Stimulated activated naive CD8-positive, alpha-beta T cell treated with anti-CD3 and anti-CD28 coated beads, Interleukin-15, amount 100 ng/mL, for 72 hours (primary cell): ENCODE data around the gene EEF1A2.
A peak's percentile ranks its signal among the peaks of the same experiment; 100 is the strongest.
"Not testable (repeated sequence)": the region's sequence is repeated elsewhere in the genome, so short reads cannot be mapped to it uniquely, and the experiment has no call there.

Experiments
- ATAC-seq: fragments of 150-1000 bp; cut with Tn5 transposase; 2 replicates; pipeline ENCODE4 v1.10.0; 2021; ENCODE audit warnings: mild to moderate bottlenecking, moderate library complexity
- DNase-seq, 2 donors: peaks; one replicate each; pipeline ENCODE4 v3.0.0; 2021 to 2022
- H3K27ac Mint-ChIP-seq, 2 donors: one replicate each; pipeline ENCODE4 v1.8.0; 2022; ENCODE audit warnings: mild to moderate bottlenecking in 2 of 2, mixed read lengths in 2 of 2, moderate library complexity in 2 of 2
- H3K27me3 Mint-ChIP-seq: one replicate; pipeline ENCODE4 v1.8.0; 2022; ENCODE audit warnings: mixed read lengths
- H3K4me1 Mint-ChIP-seq: one replicate; pipeline ENCODE4 v1.8.0; 2022; ENCODE audit warnings: mild to moderate bottlenecking, mixed read lengths
- H3K4me3 Mint-ChIP-seq, 2 donors: one replicate each; pipeline ENCODE4 v1.8.0; 2022; ENCODE audit warnings: mild to moderate bottlenecking in 2 of 2, mixed read lengths in 2 of 2, moderate library complexity in 1 of 2
- H3K9me3 Mint-ChIP-seq, 2 donors: one replicate each; pipeline ENCODE4 v1.8.0; 2022; ENCODE audit warnings: mixed read lengths in 2 of 2

EEF1A2 gene

DNA sequence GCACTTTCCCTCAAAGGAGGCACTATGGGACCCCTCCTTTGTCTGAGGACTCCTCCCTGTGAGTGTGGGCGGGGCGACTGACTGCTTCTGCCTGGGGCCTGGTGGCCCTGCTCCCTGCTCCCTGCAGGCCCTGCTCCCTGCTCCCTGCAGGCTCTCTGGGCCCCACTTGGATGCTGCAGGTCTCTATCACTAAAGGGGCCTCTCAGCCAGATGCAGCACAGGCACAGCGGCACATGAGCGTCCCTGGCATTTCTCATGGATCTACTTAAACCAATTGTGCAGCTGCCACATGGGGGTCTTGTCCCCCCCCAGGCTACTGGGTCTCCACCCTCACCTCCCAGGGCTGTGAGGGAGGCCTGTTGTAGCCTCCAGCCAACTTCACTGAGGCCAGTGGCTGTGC, 7.8 kb downstream of the EEF1A2 start:
- Mint-ChIP-seq H3K4me1 (peaks cover 2% of the 10 kb centered on the region), H3K9me3 (peaks cover 11 to 13% of the 10 kb centered on the region in 2 donors), H3K27me3 (peaks cover 58% of the 10 kb centered on the region), H3K27ac (no peak overlapping the region), H3K4me3 (no peak overlapping the region)
- ATAC-seq (no peak), DNase-seq (no peak)

DNA sequence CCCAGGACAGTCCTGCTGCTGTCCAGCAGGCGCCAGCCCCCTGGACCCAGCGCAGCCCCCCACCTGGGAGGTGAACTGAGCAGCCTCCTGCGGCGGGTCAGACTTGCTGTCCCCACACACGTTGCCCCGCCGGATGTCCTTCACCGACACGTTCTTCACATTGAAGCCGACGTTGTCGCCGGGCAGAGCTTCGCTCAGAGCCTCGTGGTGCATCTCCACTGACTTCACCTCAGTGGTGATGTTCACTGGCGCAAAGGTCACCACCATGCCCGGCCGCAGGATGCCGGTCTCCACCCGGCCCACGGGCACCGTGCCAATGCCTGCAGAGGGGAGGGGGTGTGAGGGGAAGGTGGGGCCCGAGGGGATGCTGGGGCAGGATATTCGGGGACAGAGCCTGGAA, 8.5 kb downstream of the EEF1A2 start:
- H3K27ac Mint-ChIP-seq = no peak overlapping the region
- H3K9me3 Mint-ChIP-seq = peaks cover 11 to 13% of the 10 kb centered on the region in 2 donors
- no peak for ATAC-seq
- no peaks in the 10 kb centered on the region for H3K4me1 Mint-ChIP-seq
- H3K27me3 Mint-ChIP-seq = peaks cover 58% of the 10 kb centered on the region
- H3K4me3 Mint-ChIP-seq = no peak overlapping the region
- no peak for DNase-seq

DNA sequence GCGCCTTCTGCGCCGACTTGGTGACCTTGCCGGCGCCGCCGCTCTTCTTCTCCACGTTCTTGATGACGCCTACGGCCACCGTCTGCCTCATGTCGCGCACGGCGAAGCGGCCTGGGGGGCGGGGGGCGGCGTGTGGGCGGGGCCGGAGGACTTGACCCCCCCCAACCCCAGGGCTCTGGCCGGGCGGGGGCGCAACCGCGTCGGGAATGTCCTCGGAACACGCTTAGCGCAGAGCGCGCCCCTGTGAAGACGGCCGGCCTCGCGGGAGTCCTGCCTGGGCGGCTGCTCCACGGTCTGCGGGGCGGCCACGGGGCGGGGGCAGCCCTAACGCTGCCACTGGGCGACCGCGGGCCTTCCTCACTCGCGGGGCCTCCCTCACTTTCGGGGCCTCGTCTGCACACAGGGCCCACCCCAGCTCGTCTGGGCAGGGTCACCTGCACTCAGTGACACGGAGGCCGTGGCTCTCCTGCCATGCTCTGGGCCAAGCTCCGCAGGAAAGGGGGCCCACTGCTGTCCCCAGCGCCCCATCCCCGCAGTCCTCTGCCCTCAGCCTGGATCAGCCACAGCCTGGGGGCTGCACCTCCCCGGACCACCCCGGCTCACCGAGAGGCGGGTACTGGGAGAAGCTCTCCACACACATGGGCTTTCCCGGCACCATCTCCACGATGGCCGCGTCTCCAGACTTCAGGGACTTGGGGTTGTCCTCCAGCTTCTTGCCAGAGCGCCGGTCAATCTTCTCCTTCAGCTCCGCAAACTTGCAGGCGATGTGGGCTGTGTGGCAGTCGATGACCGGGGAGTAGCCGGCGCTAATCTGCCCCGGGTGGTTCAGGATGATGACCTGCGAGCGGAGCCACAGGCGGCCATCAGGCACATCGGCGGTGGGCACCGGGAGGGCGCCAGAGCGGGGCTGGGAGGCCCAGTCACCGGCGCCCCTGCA, 10.3 kb downstream of the EEF1A2 start:
- Mint-ChIP-seq H3K9me3 (peaks cover 11 to 13% of the 10 kb centered on the region in 2 donors), H3K27ac (no peak overlapping the region), H3K4me3 (no peak overlapping the region), H3K27me3 (peaks cover 72% of the 10 kb centered on the region), H3K4me1 (no peaks in the 10 kb centered on the region)
- ATAC-seq = no peak
- no peak for DNase-seq

DNA sequence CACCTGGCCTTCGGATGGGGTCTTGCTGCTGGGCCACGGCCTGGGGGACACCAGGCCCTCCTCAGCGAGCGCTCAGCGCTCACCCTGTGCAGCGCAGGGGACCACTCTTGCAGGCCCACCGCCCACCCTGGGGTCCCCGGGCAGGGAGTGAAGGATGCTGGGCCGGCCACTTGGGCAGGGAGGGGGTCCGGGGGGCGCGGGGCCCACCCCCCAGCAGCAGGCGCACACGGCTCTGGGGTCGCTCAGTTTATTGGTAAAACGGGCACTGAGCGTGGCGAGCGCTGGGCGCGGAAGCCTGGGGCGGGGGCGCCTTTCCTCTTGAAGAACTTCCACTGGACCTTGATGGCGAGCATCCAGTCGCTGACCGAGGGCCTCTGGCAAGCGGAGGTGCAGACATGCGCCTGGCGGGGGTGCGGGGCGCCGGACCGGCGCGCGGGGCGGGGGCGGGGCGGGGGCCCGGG, 11.1 kb downstream of the EEF1A2 start:
- peaks cover 11 to 13% of the 10 kb centered on the region in 2 donors for H3K9me3 Mint-ChIP-seq
- peaks cover 80% of the 10 kb centered on the region for H3K27me3 Mint-ChIP-seq
- no peak overlapping the region for H3K27ac Mint-ChIP-seq

DNA sequence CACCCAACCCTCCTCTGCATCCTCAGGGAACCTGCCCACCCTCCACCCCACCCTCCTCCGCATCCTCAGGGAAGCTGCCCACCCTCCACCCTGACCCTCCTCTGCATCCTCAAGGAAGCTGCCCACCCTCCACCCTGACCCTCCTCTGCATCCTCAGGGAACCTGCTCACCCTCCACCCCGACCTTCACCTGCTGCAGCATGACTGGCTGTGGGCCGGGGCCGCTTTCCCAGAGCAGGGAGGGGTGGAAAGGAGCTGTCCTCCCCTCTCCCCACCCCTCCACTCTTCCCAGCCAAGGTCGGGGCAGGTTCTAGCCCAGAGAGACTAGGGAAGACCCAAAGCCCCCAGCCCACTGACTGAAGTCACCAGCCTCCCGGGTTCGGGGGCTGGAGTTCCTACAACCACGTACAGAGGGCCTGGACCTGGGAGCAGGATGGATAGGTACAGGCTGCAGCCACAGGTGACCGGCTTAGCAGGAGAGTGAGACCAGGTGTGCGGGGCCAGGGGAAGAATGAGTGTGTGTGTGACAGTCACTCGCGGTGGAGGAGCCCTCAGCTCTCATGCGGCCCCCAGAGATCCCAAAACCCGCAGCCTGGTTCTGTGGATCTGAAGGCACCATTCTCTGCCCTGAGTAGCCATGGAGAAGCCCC, 11.6 kb downstream of the EEF1A2 start:
- Mint-ChIP-seq H3K27me3 (peaks cover 86% of the 10 kb centered on the region), H3K4me1 (peaks cover 8% of the 10 kb centered on the region), H3K4me3 (no peak overlapping the region), H3K27ac (peak overlapping the region in 1 of 2 donors; percentile 61), H3K9me3 (peaks cover 6 to 9% of the 10 kb centered on the region in 2 donors)
- DNase-seq (no peak), ATAC-seq (no peak)

More for the DNA sequence above, 11.1 kb downstream of the EEF1A2 start:
- Mint-ChIP-seq H3K4me1 (peaks cover 4% of the 10 kb centered on the region), H3K4me3 (no peak overlapping the region)
- ATAC-seq (no peak), DNase-seq (no peak)

DNA sequence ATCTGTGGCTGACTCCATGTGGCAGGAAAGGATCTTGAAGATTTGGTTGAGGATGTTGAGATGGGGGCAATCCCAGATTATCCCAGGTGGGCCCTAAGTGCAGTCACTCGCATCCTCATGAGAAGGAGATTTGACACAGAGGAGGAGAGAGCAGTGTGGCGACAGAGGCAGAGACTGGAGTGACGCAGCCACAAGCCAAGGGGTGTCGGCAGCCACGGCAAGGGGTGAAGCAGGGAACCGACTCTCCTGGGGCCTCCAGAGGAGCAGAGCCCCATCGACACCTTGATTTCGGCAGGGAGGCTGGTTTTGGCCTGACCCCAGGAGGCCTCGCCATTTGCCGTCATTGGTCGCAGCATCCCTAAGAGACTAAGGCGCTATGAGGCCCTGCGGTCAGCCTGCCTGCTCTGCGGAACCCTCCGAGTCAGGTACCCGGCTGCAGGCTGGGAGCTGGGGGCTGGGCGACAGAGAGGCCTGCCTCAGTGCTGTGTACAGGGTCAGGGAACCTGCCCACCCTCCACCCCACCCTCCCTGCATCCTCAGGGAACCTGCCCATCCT, 12.5 kb downstream of the EEF1A2 start:
- Mint-ChIP-seq H3K9me3 (peaks cover 0 to under 1% of the 10 kb centered on the region in 2 donors), H3K4me3 (no peak overlapping the region), H3K4me1 (peaks cover 8% of the 10 kb centered on the region), H3K27ac (no peak overlapping the region), H3K27me3 (peaks cover 91% of the 10 kb centered on the region)
- ATAC-seq (no peak), DNase-seq (no peak)

DNA sequence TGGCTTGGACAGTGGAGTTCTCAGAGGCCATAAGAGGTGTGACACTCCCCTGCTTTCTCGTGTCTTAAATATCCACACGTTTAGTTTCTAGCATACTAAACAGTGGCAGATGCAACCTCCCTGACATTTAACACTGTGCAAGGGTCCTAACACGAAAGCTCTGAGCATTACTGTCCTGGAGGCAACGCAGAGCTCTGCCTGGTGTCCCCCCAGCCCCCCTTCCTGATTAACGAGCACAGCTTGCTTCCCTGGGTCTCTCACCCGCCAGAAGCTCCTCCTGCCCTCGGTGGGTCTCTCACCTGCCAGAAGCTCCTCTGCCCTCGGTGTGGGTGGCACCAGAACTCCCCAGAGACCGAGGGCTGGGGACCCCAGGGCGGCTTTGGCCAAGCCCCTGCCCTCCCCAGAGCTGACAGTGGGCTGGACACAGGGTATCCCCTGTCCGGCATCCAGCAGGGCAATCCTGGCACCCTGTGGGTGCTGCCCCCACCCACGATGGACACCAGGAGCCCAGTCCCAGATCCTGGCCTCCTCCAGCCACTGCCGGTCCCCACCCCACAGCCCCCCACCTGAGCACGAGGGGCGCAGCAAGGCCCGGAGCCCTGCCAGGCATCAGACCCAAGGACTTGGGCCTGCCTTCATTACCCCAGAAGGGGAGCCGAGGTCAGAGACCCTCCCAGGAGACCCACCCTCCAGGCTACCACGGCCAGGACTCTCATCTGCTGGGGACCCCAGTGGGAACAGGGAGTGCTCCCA, 14.1 kb downstream of the EEF1A2 start:
- ATAC-seq = no peak
- Mint-ChIP-seq H3K27me3 (peaks cover 91% of the 10 kb centered on the region), H3K4me1 (peaks cover 8% of the 10 kb centered on the region)

DNA sequence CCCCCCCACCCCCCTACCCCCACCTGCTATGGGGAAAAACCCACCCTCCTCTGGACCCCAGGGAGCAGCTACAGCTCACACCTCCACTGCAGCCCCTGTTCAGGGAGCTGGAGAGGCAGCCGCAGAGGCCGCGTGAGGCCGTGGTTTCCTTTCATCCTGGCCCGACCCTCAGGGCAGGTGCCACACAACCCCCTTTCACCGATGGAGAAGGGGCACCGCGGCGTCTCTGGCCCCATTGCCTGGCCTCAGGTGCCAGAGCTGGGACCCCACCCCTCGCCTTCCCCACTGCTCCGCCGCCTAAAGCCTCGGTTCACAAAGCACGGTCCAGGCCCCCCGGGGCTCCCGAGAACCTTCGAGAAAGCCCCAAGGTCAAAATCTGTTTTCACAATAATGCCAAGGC, 14.6 kb downstream of the EEF1A2 start:
- peaks cover 91% of the 10 kb centered on the region for H3K27me3 Mint-ChIP-seq

More for the DNA sequence above, 14.1 kb downstream of the EEF1A2 start:
- Mint-ChIP-seq H3K4me3 (no peak overlapping the region), H3K9me3 (no peaks in the 10 kb centered on the region), H3K27ac (peak overlapping the region in 1 of 2 donors; percentile 25)
- DNase-seq = no peak

DNA sequence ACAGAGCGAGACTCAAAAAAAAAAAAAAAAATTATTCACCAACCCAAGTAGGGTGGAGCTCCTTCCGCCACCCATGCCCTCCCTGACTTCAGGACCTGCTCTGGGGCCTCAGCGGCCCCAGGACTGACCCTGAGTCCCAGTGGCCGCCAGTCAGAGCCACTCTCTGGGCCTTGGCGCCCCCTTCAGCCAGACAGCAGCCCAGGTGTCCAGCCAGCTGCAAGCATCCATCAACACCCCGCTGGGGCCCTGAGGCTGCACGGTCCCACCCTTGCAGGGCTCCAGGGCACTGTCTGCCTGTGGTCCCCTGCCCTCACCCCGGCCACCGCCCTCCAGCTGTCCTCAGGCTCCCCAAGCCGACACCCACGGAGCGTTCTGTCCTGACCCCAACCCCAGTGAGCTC, 15.0 kb downstream of the EEF1A2 start:
- Mint-ChIP-seq H3K4me3 (no peak overlapping the region), H3K4me1 (peaks cover 8% of the 10 kb centered on the region), H3K27ac (no peak overlapping the region), H3K27me3 (peaks cover 91% of the 10 kb centered on the region), H3K9me3 (no peaks in the 10 kb centered on the region)
- ATAC-seq = peak; percentile 27
- no peak for DNase-seq

More for the DNA sequence above, 14.6 kb downstream of the EEF1A2 start:
- DNase-seq (no peak), ATAC-seq (no peak)
- peak overlapping the region in 1 of 2 donors; percentile 25 for H3K27ac Mint-ChIP-seq
- H3K4me1 Mint-ChIP-seq = peaks cover 8% of the 10 kb centered on the region
- no peak overlapping the region for H3K4me3 Mint-ChIP-seq
- H3K9me3 Mint-ChIP-seq = no peaks in the 10 kb centered on the region

DNA sequence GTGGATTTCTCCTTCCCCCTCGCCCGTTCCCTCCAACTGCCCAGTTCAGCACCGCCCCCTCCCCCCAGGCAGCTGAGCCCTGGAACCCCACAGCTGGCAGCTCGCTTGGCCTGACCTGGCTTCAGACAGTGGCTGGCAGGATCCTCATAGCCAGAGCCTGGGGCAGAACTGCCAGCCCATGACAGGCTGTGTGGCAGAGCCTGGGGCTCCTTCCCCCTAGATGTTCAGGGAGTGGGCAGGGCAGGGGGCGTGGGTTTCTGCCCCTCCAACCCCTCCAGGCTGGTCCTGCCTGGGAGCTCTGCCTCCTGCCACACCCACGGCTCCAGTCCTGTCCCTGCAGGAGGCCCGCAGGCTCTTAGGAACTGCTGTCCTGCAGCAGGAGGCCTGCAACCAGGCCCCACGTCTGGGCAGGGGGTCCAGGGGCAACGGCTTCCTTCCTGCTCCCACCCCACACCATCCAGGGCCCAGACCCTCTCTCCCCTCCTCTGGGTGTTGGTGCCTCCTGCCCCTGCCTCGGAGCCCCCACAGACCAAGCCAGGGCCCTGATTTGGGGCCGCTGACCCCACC, 16.8 kb downstream of the EEF1A2 start:
- H3K4me3 Mint-ChIP-seq = no peak overlapping the region
- H3K4me1 Mint-ChIP-seq = peaks cover 8% of the 10 kb centered on the region
- ATAC-seq = no peak
- no peaks in the 10 kb centered on the region for H3K9me3 Mint-ChIP-seq
- no peak overlapping the region for H3K27ac Mint-ChIP-seq
- peaks cover 96% of the 10 kb centered on the region for H3K27me3 Mint-ChIP-seq
- DNase-seq = no peak

DNA sequence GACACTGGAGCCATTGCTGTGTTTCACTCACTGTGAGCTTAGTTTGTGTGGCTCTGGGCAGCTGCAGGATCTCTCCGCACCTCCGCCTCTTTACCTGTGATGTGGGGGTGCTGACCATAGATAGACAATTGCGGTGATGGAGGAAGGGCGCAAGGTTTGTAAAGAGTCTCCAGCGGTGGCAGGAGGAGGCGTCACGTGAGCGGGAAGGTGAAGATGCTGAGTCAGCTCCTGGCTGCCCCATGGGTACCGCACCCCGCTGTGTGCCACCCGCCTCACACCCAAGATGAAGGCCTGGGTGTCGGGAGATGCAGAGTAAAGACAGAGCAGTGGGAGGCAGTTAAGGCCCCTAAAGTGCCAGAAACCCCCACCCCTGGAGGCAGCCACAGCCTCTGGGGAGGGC, 17.4 kb downstream of the EEF1A2 start:
- DNase-seq (no peak), ATAC-seq (no peak)
- no peak overlapping the region for H3K27ac Mint-ChIP-seq
- peaks cover 8% of the 10 kb centered on the region for H3K4me1 Mint-ChIP-seq
- no peaks in the 10 kb centered on the region for H3K9me3 Mint-ChIP-seq
- peaks cover 100% of the 10 kb centered on the region for H3K27me3 Mint-ChIP-seq
- no peak overlapping the region for H3K4me3 Mint-ChIP-seq

DNA sequence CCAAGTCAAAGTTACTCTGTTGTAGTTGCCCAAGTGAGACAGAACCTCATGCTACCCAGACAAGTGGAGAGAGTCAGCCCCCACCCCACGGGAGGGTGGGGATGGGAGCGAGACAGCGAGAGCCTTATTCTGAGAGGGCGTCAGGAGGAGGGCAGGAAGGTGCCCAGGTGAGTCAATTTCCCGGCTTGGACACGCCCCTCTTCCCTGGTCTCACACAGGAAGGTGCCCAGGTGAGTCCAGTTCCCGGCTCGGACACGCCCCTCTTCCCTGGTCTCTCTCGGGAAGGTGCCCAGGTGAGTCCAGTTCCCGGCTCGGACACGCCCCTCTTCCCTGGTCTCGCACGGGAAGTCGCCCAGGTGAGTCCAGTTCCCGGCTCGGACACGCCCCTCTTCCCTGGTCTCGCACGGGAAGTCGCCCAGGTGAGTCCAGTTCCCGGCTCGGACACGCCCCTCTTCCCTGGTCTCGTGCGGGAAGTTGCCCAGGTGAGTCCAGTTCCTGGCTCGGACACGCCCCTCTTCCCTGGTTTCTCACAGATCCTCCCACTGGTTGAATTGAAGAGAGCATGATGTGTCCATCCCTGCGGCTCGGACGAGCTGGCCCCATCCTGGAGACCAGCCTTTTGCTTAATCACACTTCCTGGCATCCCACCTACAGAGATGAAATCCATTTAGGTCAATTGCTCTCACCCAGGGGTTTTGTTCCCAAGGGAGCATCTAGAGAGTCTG, 19.0 kb downstream of the EEF1A2 start:
- ATAC-seq, H3K4me3 Mint-ChIP-seq, DNase-seq, H3K9me3 Mint-ChIP-seq, H3K27ac Mint-ChIP-seq: not testable (repeated sequence)
- Mint-ChIP-seq H3K4me1 (peaks cover 14% of the 10 kb centered on the region), H3K27me3 (peaks cover 100% of the 10 kb centered on the region)

DNA sequence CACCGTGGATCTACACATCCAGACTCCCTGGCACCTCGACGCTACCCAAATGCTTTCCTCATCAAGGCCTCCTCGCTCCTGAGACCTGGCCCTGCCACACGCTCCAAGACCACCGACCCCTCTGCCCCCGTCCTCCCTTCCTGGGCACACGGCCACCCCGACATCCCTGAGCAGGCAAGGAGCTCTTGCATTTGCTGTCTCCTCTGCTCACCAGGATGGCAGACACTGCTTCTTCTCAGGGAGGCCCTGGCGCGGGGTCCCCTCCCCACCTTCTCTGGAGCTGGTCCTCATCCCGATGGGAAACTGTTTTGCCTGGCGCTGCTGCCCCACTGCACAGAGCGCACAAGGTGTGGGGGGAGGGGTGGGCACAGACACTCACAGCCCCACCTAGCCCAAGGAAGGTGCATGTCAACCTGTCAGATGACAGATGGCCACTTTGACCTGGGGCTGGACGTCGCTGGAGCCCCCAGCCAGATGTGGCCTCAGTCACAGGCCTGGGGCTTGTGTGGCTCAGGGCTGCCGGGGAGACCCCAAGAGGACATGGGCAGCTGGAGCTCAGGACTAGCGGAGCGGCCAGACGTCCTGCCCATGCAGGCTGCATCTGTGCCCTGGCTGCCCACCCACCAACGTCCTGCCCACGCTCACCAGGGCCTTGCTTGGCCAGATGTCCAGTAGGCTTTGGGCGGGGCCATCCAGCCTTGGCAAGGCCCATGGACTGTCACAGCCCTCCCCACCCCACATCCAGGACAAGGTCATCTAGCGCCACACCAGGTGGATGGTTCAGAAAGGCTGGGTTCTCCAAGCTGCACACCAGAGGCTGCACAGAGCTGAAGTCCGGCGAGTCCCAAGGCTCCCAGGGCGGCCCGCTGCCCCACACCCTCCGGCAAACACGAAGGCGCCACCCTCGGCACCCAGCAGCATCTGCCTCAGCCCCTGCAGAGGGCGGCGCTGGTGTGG, 20.3 kb downstream of the EEF1A2 start:
- ATAC-seq (no peak), DNase-seq (no peak)
- Mint-ChIP-seq H3K9me3 (no peaks in the 10 kb centered on the region), H3K4me3 (no peak overlapping the region), H3K4me1 (peaks cover 25% of the 10 kb centered on the region), H3K27me3 (peaks cover 100% of the 10 kb centered on the region), H3K27ac (no peak overlapping the region)
